ENCODE data around the gene RNF212B.

RNF212B gene

GRCh38 chr14:23284654-23285529 is 47.2 kb downstream of the RNF212B start:
- no peak for DNase-seq (ENCODE audit: extremely low spot score)

GRCh38 chr14:23285530-23286019 is 47.8 kb downstream of the RNF212B start:
- POLR2A ChIA-PET = interaction anchor here (0.9 to 3.6 kb wide), 15 partner anchors 9 to 190 kb away, joined by 3 to 46 read pairs (median 6); partner anchors contain the start of genes ACIN1, BCL2L2, C14orf119 and PABPN1
- CTCF ChIA-PET = no interaction called here
- DNase-seq (ENCODE audit: extremely low spot score) = no peak
- TF ChIP-seq FOXA1 (IDR thresholded peaks at IDR 0.05) (no peak), HDGF (IDR thresholded peaks at IDR 0.05; ENCODE audit: borderline replicate concordance) (no peak), ZNF384 (IDR thresholded peaks at IDR 0.05) (no peak), SUZ12 (IDR thresholded peaks at IDR 0.05) (no peak), LEF1 (IDR thresholded peaks at IDR 0.05; ENCODE audit: borderline replicate concordance) (no peak), L3MBTL2 (conservative IDR thresholded peaks at IDR 0.05) (no peak), CTBP1 (IDR thresholded peaks at IDR 0.05; ENCODE audit: borderline replicate concordance) (no peak), FOXM1 (IDR thresholded peaks at IDR 0.05; ENCODE audit: borderline replicate concordance) (no peak), BHLHE40 (IDR thresholded peaks at IDR 0.05; ENCODE audit: borderline replicate concordance) (no peak), SP1 (IDR thresholded peaks at IDR 0.05) (no peak), PKNOX1 (IDR thresholded peaks at IDR 0.05) (no peak), ELF4 (IDR thresholded peaks at IDR 0.05) (no peak), TARDBP (IDR thresholded peaks at IDR 0.05) (no peak), ARNT (IDR thresholded peaks at IDR 0.05) (no peak), FOXK2 (IDR thresholded peaks at IDR 0.05) (no peak), NFRKB (IDR thresholded peaks at IDR 0.05) (no peak)

More at GRCh38 chr14:23284654-23285529, 47.2 kb downstream of the RNF212B start:
- CTCF ChIA-PET = no interaction called here
- TF ChIP-seq FOXM1 (IDR thresholded peaks at IDR 0.05; ENCODE audit: borderline replicate concordance) (no peak), FOXK2 (IDR thresholded peaks at IDR 0.05) (no peak), PKNOX1 (IDR thresholded peaks at IDR 0.05) (no peak), CTBP1 (IDR thresholded peaks at IDR 0.05; ENCODE audit: borderline replicate concordance) (no peak), ELF4 (IDR thresholded peaks at IDR 0.05) (no peak), BHLHE40 (IDR thresholded peaks at IDR 0.05; ENCODE audit: borderline replicate concordance) (no peak), LEF1 (IDR thresholded peaks at IDR 0.05; ENCODE audit: borderline replicate concordance) (no peak), ZNF384 (IDR thresholded peaks at IDR 0.05) (no peak), L3MBTL2 (conservative IDR thresholded peaks at IDR 0.05) (no peak), SUZ12 (IDR thresholded peaks at IDR 0.05) (no peak), SP1 (IDR thresholded peaks at IDR 0.05) (no peak), NFRKB (IDR thresholded peaks at IDR 0.05) (no peak), ARNT (IDR thresholded peaks at IDR 0.05) (no peak), TARDBP (IDR thresholded peaks at IDR 0.05) (no peak), FOXA1 (IDR thresholded peaks at IDR 0.05) (no peak), HDGF (IDR thresholded peaks at IDR 0.05; ENCODE audit: borderline replicate concordance) (no peak)
- POLR2A ChIA-PET = interaction anchor here (0.9 to 3.6 kb wide), 6 partner anchors 17 to 190 kb away, joined by 3 to 46 read pairs (median 10); partner anchors contain the start of genes ACIN1, C14orf119, PABPN1 and PPP1R3E

- CTCF ChIA-PET = interaction anchor here (1.1 to 1.2 kb wide), 2 partner anchors 12 to 15 kb away, joined by 3 to 4 read pairs; no protein-coding TSS in a partner anchor
These were observed 48.5 kb downstream of the RNF212B start, which contains the start of gene HOMEZ for GRCh38 chr14:23286020-23286901. TSS of gene HOMEZ (minus strand) at chr14:23286132. CDS start at chr14:23285952, 180 bp downstream.

GRCh38 chr14:23286902-23287479 is 49.3 kb downstream of the RNF212B start:
- TF ChIP-seq FOXK2 (IDR thresholded peaks at IDR 0.05) (no peak), SUZ12 (IDR thresholded peaks at IDR 0.05) (no peak), CTBP1 (IDR thresholded peaks at IDR 0.05; ENCODE audit: borderline replicate concordance) (no peak), ZNF384 (IDR thresholded peaks at IDR 0.05) (no peak), NFRKB (IDR thresholded peaks at IDR 0.05) (no peak), PKNOX1 (IDR thresholded peaks at IDR 0.05) (no peak), L3MBTL2 (conservative IDR thresholded peaks at IDR 0.05) (no peak), ARNT (IDR thresholded peaks at IDR 0.05) (no peak), SP1 (IDR thresholded peaks at IDR 0.05) (no peak), FOXM1 (IDR thresholded peaks at IDR 0.05; ENCODE audit: borderline replicate concordance) (no peak), TARDBP (IDR thresholded peaks at IDR 0.05) (no peak)

More at GRCh38 chr14:23286020-23286901, 48.5 kb downstream of the RNF212B start, which contains the start of gene HOMEZ:
- TF ChIP-seq L3MBTL2 (conservative IDR thresholded peaks at IDR 0.05) (peak; percentile 62), LEF1 (IDR thresholded peaks at IDR 0.05; ENCODE audit: borderline replicate concordance) (0 out of 2 replicates have a peak, but pooled peaks have one; percentile 27), ARNT (IDR thresholded peaks at IDR 0.05) (no peak)
- peak; percentile 92 for DNase-seq (ENCODE audit: extremely low spot score)
- POLR2A ChIA-PET = interaction anchor here (0.7 to 3.6 kb wide), 24 partner anchors 8 to 583 kb away, joined by 3 to 46 read pairs (median 4); partner anchors contain the start of genes ACIN1, BCL2L2, C14orf119 and PABPN1

More at GRCh38 chr14:23286902-23287479, 49.3 kb downstream of the RNF212B start:
- ChIA-PET CTCF (interaction anchor here (0.7 to 1.2 kb wide), 3 partner anchors 11 to 273 kb away, joined by 3 to 4 read pairs (median 3); no protein-coding TSS in a partner anchor), POLR2A (interaction anchor here (0.7 to 3.6 kb wide), 21 partner anchors 7 to 584 kb away, joined by 3 to 46 read pairs (median 4); partner anchors contain the start of genes ACIN1, BCL2L2, C14orf119 and PABPN1)
- no peak for DNase-seq (ENCODE audit: extremely low spot score)

All from HEK293T (cell line).